Forelimb muscle (tissue), 1 donor: Measurements from ENCODE around the gene CBFA2T3. TPM values are rescaled to one million over a fixed set of nuclear protein-coding genes. Genes with fewer than 3 reads are reported as not detected.

Source experiments
- DNase-seq: peaks from one replicate; pipeline ENCODE4 v3.0.0-alpha.2; 2013; ENCODE audit warnings: low read depth
- polyA plus RNA-seq: library from polyadenylated mRNA; unstranded; fragments of 120-200 nt; gene quantifications from one replicate; pipeline ENCODE4 v1.2.1, GENCODE V29; 2013; ENCODE audit not compliant: insufficient read length

CBFA2T3 gene
- polyA plus RNA-seq, 1 donor = 18.9 TPM

- no peak for DNase-seq
Observed at GRCh38 chr16:88963583-88963982, 13.4 kb downstream of the CBFA2T3 start.

DNA sequence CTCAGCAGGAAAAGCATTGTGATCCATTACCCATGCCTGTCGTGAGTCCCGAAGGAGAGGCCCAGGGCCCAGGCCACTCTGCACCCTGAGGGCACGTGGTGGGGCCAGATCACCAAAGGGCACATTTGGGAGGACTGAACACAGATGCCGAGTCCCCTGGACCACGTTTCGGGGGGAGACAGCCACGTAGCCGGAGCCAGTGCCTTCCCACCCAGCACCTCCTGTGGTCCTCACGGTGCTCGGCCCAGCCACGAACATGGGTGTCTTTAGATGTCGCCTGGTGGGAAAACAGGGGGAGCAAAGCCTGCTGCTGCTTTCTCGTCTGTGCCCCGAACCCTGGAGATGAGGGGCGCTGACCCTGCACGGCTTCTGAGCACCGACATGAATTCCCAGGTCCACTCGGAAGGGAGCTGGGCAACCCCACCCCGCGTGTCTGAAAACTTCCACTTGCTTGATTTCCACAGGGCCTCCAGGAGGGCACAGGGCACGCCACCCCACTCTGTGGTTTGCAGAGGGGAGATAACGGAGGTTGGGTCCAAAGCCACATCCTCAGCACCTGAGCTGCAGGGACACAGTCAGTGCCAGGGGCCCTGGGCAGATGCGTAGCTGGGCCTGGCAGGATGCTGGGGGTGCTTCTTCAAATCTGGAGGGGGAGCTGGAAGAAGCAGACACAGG, 14.4 kb downstream of the CBFA2T3 start:
- DNase-seq = no peak

DNA sequence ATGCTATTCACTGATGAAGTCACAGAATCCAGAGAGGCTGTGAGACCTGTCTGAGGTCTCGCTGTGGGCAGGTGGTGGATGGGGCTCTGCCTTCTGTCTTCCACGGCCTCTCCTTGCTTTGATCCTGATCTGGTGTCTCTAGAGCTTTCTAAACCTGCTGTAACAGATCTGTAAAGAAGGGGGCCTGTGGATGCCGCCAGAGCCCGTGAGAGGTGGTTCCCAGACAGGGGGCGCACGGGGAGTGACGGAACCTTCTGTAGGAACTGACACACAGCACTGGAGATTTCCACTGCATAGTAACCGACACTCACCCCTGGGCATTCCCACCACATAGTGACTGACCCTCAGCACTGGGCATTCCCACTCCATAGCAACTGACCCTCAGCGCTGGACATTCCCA, 16.0 kb downstream of the CBFA2T3 start:
- no peak for DNase-seq

DNA sequence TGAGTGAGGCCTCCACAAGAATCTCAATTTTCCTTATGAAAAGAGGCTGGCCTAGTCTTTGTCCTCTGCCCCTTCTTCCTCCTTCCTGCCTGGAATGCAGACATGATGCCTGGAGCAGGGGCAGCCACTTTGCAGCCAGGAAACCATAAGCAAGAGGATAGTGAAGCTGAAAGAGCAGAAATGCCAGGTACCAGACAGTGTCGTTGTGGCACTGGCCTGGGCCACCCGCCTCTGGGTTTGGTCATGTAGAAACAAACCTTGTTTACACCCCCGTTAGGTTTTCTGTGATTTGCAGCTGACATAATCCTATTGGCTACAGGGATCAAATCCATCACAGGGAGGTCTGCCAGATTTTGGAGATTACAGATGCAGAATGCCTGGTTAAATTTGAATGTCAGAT, 16.5 kb downstream of the CBFA2T3 start:
- no peak for DNase-seq

- DNase-seq = no peak
Observed at GRCh38 chr16:88959022-88959421, 18.0 kb downstream of the CBFA2T3 start.

GRCh38 chr16:88957887-88958577, 19.0 kb downstream of the CBFA2T3 start:
- DNase-seq = no peak

DNA sequence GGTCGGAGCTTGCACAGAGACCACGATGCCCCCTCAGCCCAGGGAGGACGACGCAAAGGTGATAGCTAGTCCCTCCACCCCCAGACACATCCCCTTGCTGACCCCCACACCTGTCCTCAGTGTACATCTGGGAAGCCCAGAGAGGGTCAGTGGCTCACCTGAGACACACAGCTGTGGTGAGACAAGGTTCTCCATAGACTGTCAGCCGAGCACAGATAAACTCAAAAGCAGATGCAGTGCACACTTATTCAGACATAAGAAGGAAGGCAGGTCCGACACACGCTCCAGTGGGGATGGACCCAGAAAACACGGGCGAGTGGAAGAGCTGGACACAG, 19.6 kb downstream of the CBFA2T3 start:
- DNase-seq = no peak

GRCh38 chr16:88956546-88957432, 20.2 kb downstream of the CBFA2T3 start:
- no peak for DNase-seq

GRCh38 chr16:88955906-88956305, 21.1 kb downstream of the CBFA2T3 start:
- no peak for DNase-seq

GRCh38 chr16:88953003-88953690, 23.9 kb downstream of the CBFA2T3 start:
- no peak for DNase-seq

DNA sequence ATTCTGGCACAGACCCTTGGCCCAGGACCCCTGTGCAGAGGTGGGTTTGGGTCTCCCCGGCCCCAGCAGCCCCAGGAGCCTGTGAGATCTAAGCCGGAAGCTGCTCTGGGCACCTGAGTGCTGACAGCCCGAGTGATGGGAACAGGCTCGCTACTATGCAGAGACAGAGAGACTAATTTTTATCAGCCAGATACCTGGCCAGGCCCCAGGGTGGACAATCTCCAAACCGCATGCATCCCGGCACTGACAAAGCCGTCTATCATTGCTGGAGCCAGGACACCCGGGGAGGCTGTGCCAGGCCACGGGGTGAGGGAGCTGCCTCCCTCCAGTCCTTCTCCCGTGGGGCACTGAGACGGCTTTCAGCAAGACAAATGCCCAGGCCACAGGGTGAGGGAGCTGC, 25.0 kb downstream of the CBFA2T3 start:
- DNase-seq = no peak

- DNase-seq = no peak
Observed at GRCh38 chr16:88951501-88951900, 25.5 kb downstream of the CBFA2T3 start.

- no peak for DNase-seq
Observed at GRCh38 chr16:88948781-88949490, 28.1 kb downstream of the CBFA2T3 start.

GRCh38 chr16:88945473-88945872, 31.5 kb downstream of the CBFA2T3 start:
- DNase-seq = no peak

- DNase-seq = no peak
Observed at GRCh38 chr16:88943741-88944140, 33.3 kb downstream of the CBFA2T3 start.

DNA sequence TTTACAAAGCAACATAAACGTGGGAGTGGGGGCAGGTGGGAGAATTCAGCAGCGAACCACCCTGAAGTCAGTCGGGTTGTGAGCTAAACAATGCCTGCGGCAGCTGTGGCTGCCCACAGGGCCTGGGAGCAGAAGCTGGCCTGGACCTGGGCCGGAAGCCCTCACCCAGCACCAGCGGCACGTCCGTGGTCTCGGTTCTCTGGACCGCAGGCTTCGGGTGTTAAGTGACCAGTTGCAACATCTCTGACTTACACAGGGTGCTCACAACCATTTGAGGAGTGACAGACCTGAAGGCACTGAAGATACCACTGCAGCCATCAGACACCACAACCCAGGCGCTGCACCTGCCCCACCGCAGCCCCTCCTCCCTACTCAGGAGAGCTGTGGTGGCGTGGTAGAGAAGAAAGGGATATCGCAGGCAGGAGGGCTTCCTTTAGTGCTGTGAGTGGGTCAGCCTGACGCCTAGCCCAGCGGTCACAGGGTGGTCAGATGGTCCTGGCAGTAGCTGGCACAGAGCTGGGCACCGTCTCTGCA, 33.8 kb downstream of the CBFA2T3 start:
- no peak for DNase-seq

- no peak for DNase-seq
Observed at GRCh38 chr16:88941913-88942909, 34.8 kb downstream of the CBFA2T3 start.

DNA sequence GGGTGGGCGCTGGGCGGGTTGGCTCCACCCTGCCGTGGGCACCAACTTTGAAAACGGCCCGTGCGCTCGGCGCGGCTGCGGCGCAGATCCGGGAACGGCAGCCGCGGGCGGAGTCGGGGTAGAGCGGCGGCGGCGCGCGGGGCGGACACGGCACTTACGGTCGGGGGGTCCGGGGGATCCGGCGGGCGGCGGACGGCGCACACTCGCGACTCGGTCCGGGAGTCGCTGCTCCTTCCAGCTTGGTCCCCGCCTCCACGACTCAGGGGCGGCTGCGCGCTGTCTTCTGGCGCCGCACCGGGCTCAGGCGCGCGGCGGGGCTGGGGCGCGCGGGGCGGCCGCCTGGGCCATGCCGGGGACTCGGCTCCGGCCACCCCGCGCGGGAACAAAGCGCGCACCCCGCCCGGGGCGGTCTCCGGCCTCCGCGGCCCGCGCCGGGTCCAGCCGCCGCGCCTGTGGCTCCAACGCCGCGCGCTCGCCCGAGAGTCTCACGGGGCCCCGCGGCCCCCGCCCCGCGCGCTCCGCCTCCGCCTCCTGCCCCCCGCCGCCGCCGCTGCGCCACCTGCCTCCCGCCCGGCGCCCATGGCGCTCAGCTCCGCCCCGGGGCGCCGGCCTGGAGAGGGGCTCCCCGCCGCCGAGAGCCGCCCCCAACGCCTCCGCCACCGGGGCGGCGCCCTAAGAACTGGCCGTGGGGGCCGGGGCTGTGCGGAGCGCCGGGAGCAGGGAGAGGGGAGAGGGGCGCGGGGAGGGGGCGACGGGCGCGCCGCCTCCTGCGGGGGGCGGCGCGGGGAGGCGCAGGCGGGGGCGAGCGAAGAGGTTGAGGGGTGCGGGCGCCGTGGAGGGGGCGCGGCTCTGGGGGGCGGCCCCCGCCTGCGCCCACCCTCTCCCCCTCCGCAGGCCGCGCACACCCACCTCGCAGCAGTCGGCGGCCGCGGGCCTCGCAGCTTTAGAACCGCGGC, 35.9 kb downstream of the CBFA2T3 start:
- DNase-seq = no peak
